Gastroesophageal sphincter (tissue), 4 donors: ENCODE data around the gene SCRN2. TPM values are rescaled to one million over a fixed set of nuclear protein-coding genes. Genes with fewer than 3 reads are reported as not detected.
A peak's percentile ranks its signal among the peaks of the same experiment; 100 is the strongest.

Source experiments
- ATAC-seq: fragments of 150-250 bp; one replicate; pipeline ENCODE4 v1.9.1; 2016; ENCODE audit warnings: mild to moderate bottlenecking, moderate library complexity
- H3K27ac ChIP-seq, 4 donors: fragments of 200-600 bp; sonication (generic) in 3 of 4; 1 replicate in 3 of 4; 2 replicates in 1 of 4; pipeline ENCODE4 v1.5.1; 2016 to 2019
- H3K27me3 ChIP-seq: fragments of 200-600 bp; sonication (generic); one replicate; pipeline ENCODE4 v1.5.1; 2019
- H3K36me3 ChIP-seq, 2 donors: fragments of 200-600 bp; sonication (generic); one replicate each; pipeline ENCODE4 v1.5.1; 2019; ENCODE audit warnings: control low read depth in 1 of 2
- H3K4me1 ChIP-seq, 3 donors: fragments of 200-600 bp; sonication (generic); 1 replicate in 2 of 3; 2 replicates in 1 of 3; pipeline ENCODE4 v1.5.1; 2016 to 2019; ENCODE audit warnings: control low read depth in 2 of 3
- H3K4me3 ChIP-seq, 2 donors: fragments of 200-600 bp; sonication (generic); one replicate each; pipeline ENCODE4 v1.5.1; 2019; ENCODE audit warnings: mild to moderate bottlenecking in 1 of 2, moderate library complexity in 1 of 2
- H3K9me3 ChIP-seq, 3 donors: fragments of 200-600 bp; sonication (generic); one replicate each; pipeline ENCODE4 v1.5.1; 2017 to 2019; ENCODE audit warnings: control low read depth in 2 of 3
- EP300 ChIP-seq: sonication (generic); formaldehyde crosslinking; IDR thresholded peaks from one replicate; pipeline ENCODE4 v1.6.1; 2017; ENCODE audit warnings: antibody characterized with exemption, mild to moderate bottlenecking
- POLR2A ChIP-seq, 2 donors: fragments of 450-650 bp; IDR thresholded peaks; one replicate each; pipeline ENCODE4 v1.6.1; 2017; ENCODE audit warnings: antibody characterized with exemption in 2 of 2, mild to moderate bottlenecking in 2 of 2, moderate library complexity in 1 of 2
- POLR2AphosphoS5 ChIP-seq: sonication (generic); formaldehyde crosslinking; IDR thresholded peaks from one replicate; pipeline ENCODE4 v1.6.1; 2017; ENCODE audit warnings: antibody characterized with exemption
- WGBS, 2 donors: methylation state at CpG; one replicate each; pipeline ENCODE4 v1.1.5; 2018; ENCODE audit warnings: low coverage in 1 of 2; 5-methylcytosine and 5-hydroxymethylcytosine counted together
- total RNA-seq, 4 donors: library from RNA; depleted of rRNA; stranded (reverse); fragments of >200 nt; gene quantifications; one replicate each; pipeline ENCODE4 v1.1.0, GENCODE V29; 2016
- TF ChIP-seq, protein P1 (sequence below), 4 experiments: fragments of 200-600 bp in 2 of 4; fragments of 450-650 bp in 2 of 4; sonication (generic) in 1 of 4; IDR thresholded peaks; one replicate each; pipeline ENCODE4 v1.5.1; 2017 to 2019; ENCODE audit warnings: antibody characterized with exemption in 4 of 4, mild to moderate bottlenecking in 2 of 4, moderate library complexity in 2 of 4

Gene SCRN2
- total RNA-seq, 4 donors from 2014 or later, result 17.4 to 28.9 (median 21.8) TPM

DNA sequence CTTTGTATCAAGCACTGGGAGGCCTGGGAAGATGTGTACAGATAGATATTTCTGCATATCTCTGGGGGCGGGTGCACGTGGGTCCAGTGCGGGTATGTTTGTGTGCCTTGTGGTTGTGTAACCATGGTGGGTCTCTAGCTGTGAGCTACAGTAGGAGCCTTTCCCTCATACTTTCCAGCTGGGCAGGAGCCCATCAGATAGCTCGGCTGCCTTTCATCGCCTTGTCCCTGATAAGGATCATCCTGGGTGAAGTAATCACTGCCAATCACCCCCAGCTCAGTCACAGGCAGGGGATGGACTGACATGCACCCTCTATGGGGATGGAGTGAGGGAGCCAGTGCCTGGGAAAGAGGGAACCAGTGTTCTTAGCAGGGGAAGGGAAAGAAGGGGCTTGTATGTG lies 3.2 kb upstream of the SCRN2 start:
- Histone ChIP-seq H3K27me3 (peaks cover 47% of the 10 kb centered on the region), H3K4me3 (no peak overlapping the region), H3K36me3 (no peaks in the 10 kb centered on the region), H3K4me1 (peaks cover 0 to 51% (median 8%) of the 10 kb centered on the region in 3 donors), H3K27ac (no peak overlapping the region), H3K9me3 (no peaks in the 10 kb centered on the region)
- no peak for ATAC-seq
- WGBS, 2 donors, result 71% methylated on average over 2 of the region's 5 CpGs; no CpG with 5 or more reads in 1 of the 2 donors
- TF ChIP-seq POLR2A (IDR thresholded peaks at IDR 0.05), result no peak
- TF ChIP-seq, protein P1, sequence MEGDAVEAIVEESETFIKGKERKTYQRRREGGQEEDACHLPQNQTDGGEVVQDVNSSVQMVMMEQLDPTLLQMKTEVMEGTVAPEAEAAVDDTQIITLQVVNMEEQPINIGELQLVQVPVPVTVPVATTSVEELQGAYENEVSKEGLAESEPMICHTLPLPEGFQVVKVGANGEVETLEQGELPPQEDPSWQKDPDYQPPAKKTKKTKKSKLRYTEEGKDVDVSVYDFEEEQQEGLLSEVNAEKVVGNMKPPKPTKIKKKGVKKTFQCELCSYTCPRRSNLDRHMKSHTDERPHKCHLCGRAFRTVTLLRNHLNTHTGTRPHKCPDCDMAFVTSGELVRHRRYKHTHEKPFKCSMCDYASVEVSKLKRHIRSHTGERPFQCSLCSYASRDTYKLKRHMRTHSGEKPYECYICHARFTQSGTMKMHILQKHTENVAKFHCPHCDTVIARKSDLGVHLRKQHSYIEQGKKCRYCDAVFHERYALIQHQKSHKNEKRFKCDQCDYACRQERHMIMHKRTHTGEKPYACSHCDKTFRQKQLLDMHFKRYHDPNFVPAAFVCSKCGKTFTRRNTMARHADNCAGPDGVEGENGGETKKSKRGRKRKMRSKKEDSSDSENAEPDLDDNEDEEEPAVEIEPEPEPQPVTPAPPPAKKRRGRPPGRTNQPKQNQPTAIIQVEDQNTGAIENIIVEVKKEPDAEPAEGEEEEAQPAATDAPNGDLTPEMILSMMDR (IDR thresholded peaks at IDR 0.05), result no peak
- no peak for TF ChIP-seq EP300
- TF ChIP-seq POLR2AphosphoS5, result no peak

DNA sequence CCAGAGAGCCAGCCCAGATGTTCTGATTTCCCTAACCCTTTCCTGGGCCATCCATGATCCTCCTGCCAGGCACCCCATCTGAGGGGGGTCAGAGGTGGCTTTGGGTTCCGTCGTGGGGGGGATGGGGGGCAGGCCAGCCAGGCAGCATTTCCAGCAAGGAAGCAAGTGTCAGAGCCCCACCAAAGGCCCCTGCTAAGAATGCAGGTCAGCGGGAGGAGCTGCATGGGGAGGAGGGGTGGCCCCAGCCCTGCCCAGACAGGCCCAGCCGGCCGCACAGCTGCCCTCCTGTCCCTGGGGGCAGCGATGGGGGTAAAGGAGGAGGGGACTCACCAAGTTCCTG lies 2.3 kb upstream of the SCRN2 start:
- Histone ChIP-seq H3K9me3 (no peaks in the 10 kb centered on the region), H3K4me1 (peaks cover 0 to 57% (median 8%) of the 10 kb centered on the region in 3 donors), H3K36me3 (peaks cover 0 to 7% of the 10 kb centered on the region in 2 donors), H3K27ac (no peak overlapping the region), H3K4me3 (no peak overlapping the region), H3K27me3 (peaks cover 38% of the 10 kb centered on the region)
- TF ChIP-seq POLR2A (IDR thresholded peaks at IDR 0.05), result no peak
- TF ChIP-seq, protein P1 (IDR thresholded peaks at IDR 0.05), result no peak
- no peak for TF ChIP-seq POLR2AphosphoS5
- no peak for TF ChIP-seq EP300
- WGBS, 2 donors, result 20% methylated on average over 1 of the region's 6 CpGs; no CpG with 5 or more reads in 1 of the 2 donors
- ATAC-seq, result no peak

DNA sequence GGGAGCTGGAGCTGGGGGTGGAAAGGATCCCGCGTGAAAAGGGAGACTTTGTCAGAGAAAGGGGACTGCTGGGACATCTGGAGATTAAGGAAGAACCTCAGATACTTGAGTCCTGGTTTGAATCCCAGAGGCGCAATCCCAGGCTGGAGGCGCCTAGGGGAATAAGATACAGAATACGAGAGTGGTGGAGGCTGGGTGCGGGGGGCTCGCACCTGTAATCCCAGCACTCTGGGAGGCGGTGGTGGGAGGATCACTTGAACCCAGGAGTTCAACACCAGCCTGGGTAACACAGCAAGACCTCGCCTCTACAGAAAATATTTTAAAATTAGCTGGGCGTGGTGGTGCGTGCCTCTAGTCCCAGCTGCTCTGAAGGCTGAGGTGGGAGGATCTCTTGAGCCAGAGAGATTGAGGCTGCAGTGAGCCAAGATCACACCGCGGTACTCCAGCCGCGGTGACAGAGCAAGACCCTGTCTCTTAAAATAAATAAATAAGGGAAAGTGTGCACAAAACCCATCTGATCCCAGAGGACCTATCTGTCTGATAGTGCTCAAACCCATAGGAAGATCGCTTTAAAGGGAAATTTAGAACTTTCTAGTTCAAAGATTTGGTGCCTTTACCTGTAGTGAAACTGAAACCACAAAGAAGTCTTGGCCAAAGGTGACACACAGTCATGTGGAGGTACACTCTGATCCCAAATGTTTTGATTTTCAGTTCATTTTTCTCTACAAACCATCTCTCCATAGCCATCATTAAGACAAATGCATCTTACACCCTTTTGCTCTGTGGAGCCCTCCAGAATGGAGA lies 617 bp upstream of the SCRN2 start:
- Histone ChIP-seq H3K4me1 (peaks cover 0 to 54% (median 14%) of the 10 kb centered on the region in 3 donors), H3K4me3 (peak overlapping the region in 1 of 2 donors; percentile 87), H3K27ac (peak overlapping the region in 3 of 4 donors; percentile 71 to 79 (median 77)), H3K36me3 (peaks cover 0 to 24% of the 10 kb centered on the region in 2 donors), H3K9me3 (no peaks in the 10 kb centered on the region), H3K27me3 (peaks cover 21% of the 10 kb centered on the region)
- no peak for TF ChIP-seq EP300
- TF ChIP-seq, protein P1 (IDR thresholded peaks at IDR 0.05), result no peak
- no peak for TF ChIP-seq POLR2AphosphoS5
- no peak for TF ChIP-seq POLR2A (IDR thresholded peaks at IDR 0.05)
- 67 to 76% methylated on average over 8 of the region's 16 CpGs for WGBS, 2 donors
- ATAC-seq, result no peak

DNA sequence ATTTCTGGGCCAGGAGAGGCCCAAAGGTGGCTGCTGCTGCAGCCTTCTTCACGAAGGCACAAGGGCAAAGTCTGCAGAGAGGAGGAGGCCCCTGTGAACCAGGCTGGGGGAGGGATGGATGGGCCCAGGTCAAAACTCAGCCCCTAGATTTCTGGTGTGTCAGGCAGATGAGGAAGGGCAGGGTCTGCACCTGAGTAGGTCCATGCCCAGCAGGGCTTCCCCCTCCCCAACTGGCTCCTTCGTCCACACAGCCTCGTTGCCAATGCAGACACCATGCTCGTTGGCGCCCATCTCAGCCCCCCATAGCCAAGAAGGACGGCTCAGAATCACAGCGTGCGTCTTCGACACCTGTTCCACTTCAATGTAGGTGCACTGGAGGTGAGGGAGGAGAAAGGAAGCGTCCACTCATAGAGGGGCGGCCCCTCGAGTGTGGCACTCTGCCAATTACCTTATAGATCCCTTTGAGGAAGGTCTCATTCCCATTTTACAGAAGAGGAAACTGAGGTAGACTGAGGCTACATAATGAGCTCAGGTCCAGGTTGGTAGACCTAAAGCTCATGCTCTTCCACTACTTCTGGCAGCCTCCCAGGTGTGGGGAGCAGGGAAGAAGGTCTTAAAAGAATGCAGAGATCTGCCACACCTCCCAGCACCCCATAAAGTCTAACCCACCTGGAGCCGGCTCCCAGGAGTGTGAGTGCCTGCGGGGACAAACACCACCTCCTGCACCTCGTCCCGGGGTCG lies 902 bp downstream of the SCRN2 start:
- Histone ChIP-seq H3K27ac (peak overlapping the region in 3 of 4 donors; percentile 71 to 79 (median 77)), H3K27me3 (peaks cover 7% of the 10 kb centered on the region), H3K4me3 (peak overlapping the region; percentile 57 to 87), H3K9me3 (no peaks in the 10 kb centered on the region), H3K4me1 (peaks cover 0 to 53% (median 14%) of the 10 kb centered on the region in 3 donors), H3K36me3 (peaks cover 0 to 39% of the 10 kb centered on the region in 2 donors)
- no peak for TF ChIP-seq POLR2AphosphoS5
- no peak for TF ChIP-seq POLR2A (IDR thresholded peaks at IDR 0.05)
- TF ChIP-seq, protein P1 (IDR thresholded peaks at IDR 0.05), result no peak
- no peak for TF ChIP-seq EP300
- ATAC-seq, result no peak
- 51% methylated on average over 7 of the region's 17 CpGs; no CpG with 5 or more reads in 1 of the 2 donors for WGBS, 2 donors
